SK-N-SH treated with all-trans-retinoic acid at 6 μM for 48 hours (cell line): Measurements from ENCODE around the gene FEZF1.

Experiments
- ATAC-seq: fragments of 200-7000 bp; cut with Tn5 transposase; 3 replicates; pipeline ENCODE4 v1.9.1; 2020; ENCODE audit warnings: mild to moderate bottlenecking, moderate library complexity
- CREB5 ChIP-seq: fragments of 250-450 bp; sonication (Bioruptor Pico); IDR thresholded peaks from 2 replicates; pipeline ENCODE4 v1.5.1; 2020; ENCODE audit warnings: low read depth, mild to moderate bottlenecking, moderate library complexity
- CSDC2 ChIP-seq: fragments of 250-450 bp; sonication (Bioruptor Pico); IDR thresholded peaks from 2 replicates; pipeline ENCODE4 v1.5.0; 2020; ENCODE audit warnings: mild to moderate bottlenecking, moderate library complexity
- ESRRG ChIP-seq: fragments of 250-450 bp; sonication (Bioruptor Pico); IDR thresholded peaks from 2 replicates; pipeline ENCODE4 v1.6.1; 2021; ENCODE audit warnings: mild to moderate bottlenecking
- GLIS3 ChIP-seq: fragments of 250-450 bp; sonication (Bioruptor Pico); IDR thresholded peaks from 2 replicates; pipeline ENCODE4 v1.5.0; 2020; ENCODE audit warnings: mild to moderate bottlenecking, moderate library complexity
- ISL1 ChIP-seq: fragments of 250-450 bp; sonication (Bioruptor Pico); IDR thresholded peaks from 2 replicates; pipeline ENCODE4 v2.1.2; 2022; ENCODE audit warnings: mild to moderate bottlenecking, moderate library complexity
- POU6F1 ChIP-seq: fragments of 250-450 bp; sonication (Bioruptor Pico); IDR thresholded peaks from 2 replicates; pipeline ENCODE4 v1.8.0; 2021; ENCODE audit warnings: low read depth, mild to moderate bottlenecking, moderate library complexity, borderline replicate concordance
- PPARA ChIP-seq: fragments of 250-450 bp; sonication (Bioruptor Pico); IDR thresholded peaks from 2 replicates; pipeline ENCODE4 v1.5.0; 2020; ENCODE audit warnings: mild to moderate bottlenecking, borderline replicate concordance
- RARB ChIP-seq: fragments of 250-450 bp; sonication (Bioruptor Pico); IDR thresholded peaks from 2 replicates; pipeline ENCODE4 v1.8.0; 2021; ENCODE audit warnings: mild to moderate bottlenecking, moderate library complexity
- TCF4 ChIP-seq: fragments of 250-450 bp; sonication (Bioruptor Pico); IDR thresholded peaks from 2 replicates; pipeline ENCODE4 v1.8.0; 2021; ENCODE audit warnings: mild to moderate bottlenecking, moderate library complexity, borderline replicate concordance
- TOX ChIP-seq: fragments of 250-450 bp; sonication (Bioruptor Pico); IDR thresholded peaks from 2 replicates; pipeline ENCODE4 v1.8.0; 2021; ENCODE audit warnings: mild to moderate bottlenecking, moderate library complexity, borderline replicate concordance
- TSHZ2 ChIP-seq: fragments of 250-450 bp; sonication (Bioruptor Pico); IDR thresholded peaks from 2 replicates; pipeline ENCODE4 v1.5.0; 2020; ENCODE audit warnings: mild to moderate bottlenecking, moderate library complexity
- ZC3H10 ChIP-seq: fragments of 250-450 bp; sonication (Bioruptor Pico); IDR thresholded peaks from 2 replicates; pipeline ENCODE4 v1.5.1; 2021; ENCODE audit warnings: mild to moderate bottlenecking, moderate library complexity
- ZFP3 ChIP-seq: fragments of 250-450 bp; sonication (Bioruptor Pico); IDR thresholded peaks from 2 replicates; pipeline ENCODE4 v1.5.0; 2020; ENCODE audit warnings: mild to moderate bottlenecking, moderate library complexity
- ZFP30 ChIP-seq: fragments of 450-650 bp; formaldehyde crosslinking; IDR thresholded peaks from 2 replicates; pipeline ENCODE4 v1.5.0; 2022; ENCODE audit warnings: mild to moderate bottlenecking, moderate library complexity
- ZNF565 ChIP-seq: fragments of 450-650 bp; formaldehyde crosslinking; conservative IDR thresholded peaks from 2 replicates; pipeline ENCODE4 v1.5.0; 2020; ENCODE audit warnings: low read depth, mild to moderate bottlenecking, moderate library complexity
- TF ChIP-seq, protein P1 (sequence below): fragments of 250-450 bp; sonication (Bioruptor Pico); IDR thresholded peaks from 2 replicates; pipeline ENCODE4 v1.5.1; 2021; ENCODE audit warnings: mild to moderate bottlenecking, moderate library complexity
- TF ChIP-seq, protein P2 (sequence below): fragments of 250-450 bp; sonication (Bioruptor Pico); IDR thresholded peaks from 2 replicates; pipeline ENCODE4 v1.8.0; 2020; ENCODE audit warnings: mild to moderate bottlenecking, moderate library complexity, borderline replicate concordance

The FEZF1 gene

GRCh38 chr7:122261442-122261841 is 43.1 kb downstream of the FEZF1 start:
- no peak for ATAC-seq
- TF ChIP-seq RARB = no peak
- TF ChIP-seq ZNF565 (CRISPR knock-in tag) = no peak
- TF ChIP-seq GLIS3 (CRISPR knock-in tag) = no peak
- TF ChIP-seq, protein P1, sequence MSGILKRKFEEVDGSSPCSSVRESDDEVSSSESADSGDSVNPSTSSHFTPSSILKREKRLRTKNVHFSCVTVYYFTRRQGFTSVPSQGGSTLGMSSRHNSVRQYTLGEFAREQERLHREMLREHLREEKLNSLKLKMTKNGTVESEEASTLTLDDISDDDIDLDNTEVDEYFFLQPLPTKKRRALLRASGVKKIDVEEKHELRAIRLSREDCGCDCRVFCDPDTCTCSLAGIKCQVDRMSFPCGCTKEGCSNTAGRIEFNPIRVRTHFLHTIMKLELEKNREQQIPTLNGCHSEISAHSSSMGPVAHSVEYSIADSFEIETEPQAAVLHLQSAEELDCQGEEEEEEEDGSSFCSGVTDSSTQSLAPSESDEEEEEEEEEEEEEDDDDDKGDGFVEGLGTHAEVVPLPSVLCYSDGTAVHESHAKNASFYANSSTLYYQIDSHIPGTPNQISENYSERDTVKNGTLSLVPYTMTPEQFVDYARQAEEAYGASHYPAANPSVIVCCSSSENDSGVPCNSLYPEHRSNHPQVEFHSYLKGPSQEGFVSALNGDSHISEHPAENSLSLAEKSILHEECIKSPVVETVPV (CRISPR knock-in tag) = no peak
- TF ChIP-seq ZC3H10 (CRISPR knock-in tag) = no peak
- TF ChIP-seq ESRRG = no peak
- no peak for TF ChIP-seq PPARA (CRISPR knock-in tag)

- TF ChIP-seq, protein P2, sequence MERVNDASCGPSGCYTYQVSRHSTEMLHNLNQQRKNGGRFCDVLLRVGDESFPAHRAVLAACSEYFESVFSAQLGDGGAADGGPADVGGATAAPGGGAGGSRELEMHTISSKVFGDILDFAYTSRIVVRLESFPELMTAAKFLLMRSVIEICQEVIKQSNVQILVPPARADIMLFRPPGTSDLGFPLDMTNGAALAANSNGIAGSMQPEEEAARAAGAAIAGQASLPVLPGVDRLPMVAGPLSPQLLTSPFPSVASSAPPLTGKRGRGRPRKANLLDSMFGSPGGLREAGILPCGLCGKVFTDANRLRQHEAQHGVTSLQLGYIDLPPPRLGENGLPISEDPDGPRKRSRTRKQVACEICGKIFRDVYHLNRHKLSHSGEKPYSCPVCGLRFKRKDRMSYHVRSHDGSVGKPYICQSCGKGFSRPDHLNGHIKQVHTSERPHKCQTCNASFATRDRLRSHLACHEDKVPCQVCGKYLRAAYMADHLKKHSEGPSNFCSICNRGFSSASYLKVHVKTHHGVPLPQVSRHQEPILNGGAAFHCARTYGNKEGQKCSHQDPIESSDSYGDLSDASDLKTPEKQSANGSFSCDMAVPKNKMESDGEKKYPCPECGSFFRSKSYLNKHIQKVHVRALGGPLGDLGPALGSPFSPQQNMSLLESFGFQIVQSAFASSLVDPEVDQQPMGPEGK (CRISPR knock-in tag) = no peak
- TF ChIP-seq TSHZ2 (CRISPR knock-in tag) (no peak), TOX (CRISPR knock-in tag) (no peak), ZFP3 (CRISPR knock-in tag) (no peak)
- TF ChIP-seq, protein P1 (CRISPR knock-in tag) = no peak
- ATAC-seq = no peak
These were observed 43.5 kb downstream of the FEZF1 start for GRCh38 chr7:122261016-122261415.

DNA sequence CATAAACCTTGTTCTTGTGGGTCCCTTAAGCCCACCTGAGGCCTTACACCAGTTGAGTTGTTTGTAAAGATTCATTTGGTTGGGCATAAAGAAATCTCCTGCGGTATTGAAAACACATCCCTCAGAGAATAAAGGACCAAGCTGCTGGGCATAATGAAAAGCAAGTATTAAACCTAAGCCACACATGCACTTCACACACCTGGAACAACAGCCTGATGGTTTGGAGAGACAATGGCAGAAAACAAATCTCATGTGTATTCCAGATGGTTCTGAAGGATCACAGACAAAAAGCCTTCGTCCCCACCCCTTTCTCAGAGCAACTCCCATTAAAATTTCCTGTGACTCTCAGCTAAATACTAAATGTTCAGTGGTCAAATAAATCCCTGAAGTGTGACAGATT is 44.2 kb downstream of the FEZF1 start:
- no peak for TF ChIP-seq TOX (CRISPR knock-in tag)
- TF ChIP-seq ESRRG = no peak
- no peak for TF ChIP-seq PPARA (CRISPR knock-in tag)
- no peak for TF ChIP-seq ZFP3 (CRISPR knock-in tag)
- TF ChIP-seq CREB5 (CRISPR knock-in tag) = no peak
- no peak for TF ChIP-seq RARB
- TF ChIP-seq, protein P2 (CRISPR knock-in tag) = no peak
- no peak for TF ChIP-seq POU6F1 (CRISPR knock-in tag)
- no peak for TF ChIP-seq TCF4
- no peak for TF ChIP-seq ZNF565 (CRISPR knock-in tag)
- no peak for TF ChIP-seq ISL1
- TF ChIP-seq ZFP30 (CRISPR knock-in tag) = no peak
- TF ChIP-seq, protein P1 (CRISPR knock-in tag) = no peak
- TF ChIP-seq CSDC2 = no peak
- TF ChIP-seq GLIS3 (CRISPR knock-in tag) = no peak
- no peak for ATAC-seq
